GM21381 (cell line): ENCODE results near the gene ATP1B4.
A peak's percentile ranks its signal among the peaks of the same experiment; 100 is the strongest.

Source experiments
- ATAC-seq: cut with Tn5 transposase; IDR thresholded peaks from one replicate; pipeline ENCODE4 v1.9.1; 2021; ENCODE audit warnings: mild to moderate bottlenecking, moderate library complexity; ENCODE audit not compliant: unreplicated experiment

The ATP1B4 gene

GRCh38 chrX:120372667-120373370, 10.9 kb downstream of the ATP1B4 start:
- no peak for ATAC-seq

GRCh38 chrX:120377179-120377578, 15.3 kb downstream of the ATP1B4 start:
- no peak for ATAC-seq

GRCh38 chrX:120377715-120378114, 15.8 kb downstream of the ATP1B4 start:
- no peak for ATAC-seq

- ATAC-seq: no peak
Observed at GRCh38 chrX:120378570-120378969, 16.7 kb downstream of the ATP1B4 start.

GRCh38 chrX:120379937-120380681, 18.2 kb downstream of the ATP1B4 start:
- no peak for ATAC-seq

- ATAC-seq: peak; percentile 64
Observed at GRCh38 chrX:120380699-120381098, 18.8 kb downstream of the ATP1B4 start.

- ATAC-seq: no peak
Observed at GRCh38 chrX:120401301-120401700, 39.4 kb downstream of the ATP1B4 start.

- no peak for ATAC-seq
Observed at GRCh38 chrX:120402369-120402768, 40.5 kb downstream of the ATP1B4 start.

- ATAC-seq: no peak
Observed at GRCh38 chrX:120406638-120407037, 44.7 kb downstream of the ATP1B4 start.

GRCh38 chrX:120408168-120408567, 46.3 kb downstream of the ATP1B4 start:
- no peak for ATAC-seq

GRCh38 chrX:120419463-120419862, 57.6 kb downstream of the ATP1B4 start:
- ATAC-seq: no peak

GRCh38 chrX:120426599-120426998, 64.7 kb downstream of the ATP1B4 start:
- ATAC-seq: no peak

- ATAC-seq: no peak
Observed at GRCh38 chrX:120428309-120428708, 66.4 kb downstream of the ATP1B4 start.

- no peak for ATAC-seq
Observed at GRCh38 chrX:120429776-120430540, 68.1 kb downstream of the ATP1B4 start.
